Kasumi-1 (cell line): ENCODE data around the gene ARMC3.
"Not testable (repeated sequence)": the region's sequence is repeated elsewhere in the genome, so short reads cannot be mapped to it uniquely, and the experiment has no call there.

Source experiments
- DNase-seq, 2 experiments: peaks; one replicate each; lab custom pipeline; 2025; lab: John Stamatoyannopoulos, UW

The ARMC3 gene

DNA sequence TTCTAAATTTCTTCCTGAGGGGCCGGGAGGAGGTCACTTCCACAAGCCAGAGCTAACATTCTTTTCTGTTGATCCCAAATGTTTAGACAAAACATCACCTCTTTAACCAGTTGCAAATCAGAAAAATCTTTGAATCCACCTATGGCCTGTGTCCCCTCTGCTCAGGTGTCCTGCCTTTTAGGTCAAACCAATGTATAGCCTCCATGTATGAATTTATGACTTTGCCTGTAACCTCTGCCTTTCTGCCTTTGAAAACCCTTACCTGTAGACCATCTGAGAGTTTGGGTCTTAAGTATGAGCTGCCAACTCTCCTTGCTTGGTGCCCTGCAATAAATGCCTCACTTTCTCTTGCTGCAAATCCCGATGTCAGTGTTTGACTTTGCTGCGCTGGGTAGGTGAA is 123.4 kb downstream of the ARMC3 start:
- DNase-seq = no peak

DNA sequence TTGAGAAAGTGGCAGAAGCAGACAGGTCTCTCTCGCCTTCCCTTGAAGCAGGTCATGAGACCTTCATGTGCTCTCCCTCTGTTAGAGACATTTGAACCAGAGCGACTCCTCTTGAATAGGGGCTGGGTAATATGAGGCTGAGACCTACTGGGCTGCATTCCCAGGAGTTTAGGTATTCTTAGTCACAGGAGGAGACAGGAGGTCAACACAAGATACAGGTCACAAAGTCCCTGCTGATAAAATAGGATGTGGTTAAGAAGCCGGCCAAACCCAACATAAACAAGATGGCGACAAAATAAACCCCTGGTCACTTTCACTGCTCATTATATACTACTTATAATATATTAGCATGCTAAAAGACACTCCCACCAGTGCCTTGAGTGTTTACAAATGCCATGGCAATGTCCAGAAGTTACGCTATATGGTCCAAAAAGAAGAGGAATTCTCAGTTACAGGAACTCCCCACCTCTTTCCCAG is 124.0 kb downstream of the ARMC3 start:
- DNase-seq = no peak

GRCh38 chr10:23053036-23053435 is 125.2 kb downstream of the ARMC3 start:
- no peak for DNase-seq

GRCh38 chr10:23055424-23056185 is 127.8 kb downstream of the ARMC3 start:
- peak; percentile 26 to 45 for DNase-seq

DNA sequence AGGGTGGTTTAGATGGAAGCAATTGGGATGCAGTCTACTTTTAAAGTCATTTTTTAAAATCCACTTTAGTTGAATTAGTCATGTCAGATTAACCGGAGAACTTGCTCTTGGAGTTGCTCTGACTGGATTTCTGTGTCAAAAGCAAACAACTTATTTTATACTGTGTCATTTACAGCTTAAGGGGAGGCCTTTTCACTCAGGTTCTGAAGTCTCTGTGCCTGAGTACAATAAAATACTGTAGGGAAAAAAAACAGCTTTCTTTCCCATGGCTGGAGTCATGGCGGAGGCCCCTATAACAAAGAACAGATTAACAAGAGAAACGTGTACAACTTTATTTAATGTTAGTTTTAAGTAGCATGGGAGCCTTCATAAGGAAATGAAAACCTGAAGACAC is 128.3 kb downstream of the ARMC3 start:
- DNase-seq = no peak

DNA sequence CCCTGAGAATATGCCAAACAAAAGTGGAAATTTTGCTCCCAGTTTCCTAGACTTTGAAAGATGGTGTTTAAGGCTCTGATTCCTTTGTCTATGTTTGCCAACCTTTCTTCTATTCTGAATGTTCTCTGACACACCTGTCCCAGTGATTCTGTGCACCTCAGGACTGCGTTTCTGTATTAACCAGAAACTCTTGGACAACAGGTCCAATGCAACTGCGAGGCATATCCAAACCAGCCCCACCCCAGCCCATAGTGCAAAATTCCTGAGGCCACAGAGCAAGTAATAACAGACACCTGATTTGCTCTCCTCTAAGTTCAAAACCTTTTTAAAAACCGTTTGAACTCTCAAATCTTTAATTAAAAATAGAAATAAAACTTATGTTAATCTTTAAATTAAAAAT is 130.5 kb downstream of the ARMC3 start:
- no peak for DNase-seq

GRCh38 chr10:23060918-23061317 is 133.1 kb downstream of the ARMC3 start:
- DNase-seq = no peak

- no peak for DNase-seq
These were observed 135.5 kb downstream of the ARMC3 start for GRCh38 chr10:23063045-23063972.

DNA sequence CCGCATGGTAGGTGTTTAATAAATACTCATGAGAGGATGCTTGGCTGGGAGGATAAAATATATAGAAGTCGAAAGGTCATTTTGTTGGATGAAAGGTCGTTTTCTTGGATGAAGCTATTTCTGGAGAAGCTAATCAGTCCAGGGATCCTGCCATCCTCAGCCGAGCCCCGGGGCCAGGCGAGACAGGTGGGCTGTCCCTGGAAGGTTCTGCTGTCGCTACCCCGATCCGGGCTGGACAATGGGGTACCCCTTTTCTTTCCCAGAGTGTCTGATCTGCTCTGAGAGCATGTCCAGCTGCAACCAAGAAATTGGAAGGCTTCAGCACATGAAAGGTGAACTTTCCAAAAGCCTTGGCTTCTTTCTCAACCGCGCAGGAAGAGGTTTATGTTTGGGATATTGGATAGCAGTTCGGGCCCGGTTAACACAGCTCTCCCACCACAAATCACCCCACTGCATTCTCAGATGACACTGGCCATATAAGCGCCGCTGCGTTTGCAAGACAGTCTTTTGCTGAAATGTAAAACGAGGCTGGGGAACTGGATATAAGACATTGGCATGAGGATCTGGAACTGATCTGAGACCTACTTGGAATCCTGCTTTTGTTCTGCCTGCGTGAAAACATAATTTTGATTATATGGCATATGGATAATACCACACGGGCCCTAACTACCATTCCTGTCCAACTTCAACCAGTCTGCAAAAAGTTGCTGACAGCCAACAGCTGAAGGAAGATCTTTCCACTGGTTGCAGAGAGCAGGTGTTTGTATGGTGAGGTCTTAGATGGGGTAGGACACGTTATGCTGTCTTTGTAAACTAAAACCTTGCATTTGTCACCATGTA is 136.3 kb downstream of the ARMC3 start:
- no peak for DNase-seq

GRCh38 chr10:23064813-23065114 is 136.9 kb downstream of the ARMC3 start:
- not testable (repeated sequence) for DNase-seq

DNA sequence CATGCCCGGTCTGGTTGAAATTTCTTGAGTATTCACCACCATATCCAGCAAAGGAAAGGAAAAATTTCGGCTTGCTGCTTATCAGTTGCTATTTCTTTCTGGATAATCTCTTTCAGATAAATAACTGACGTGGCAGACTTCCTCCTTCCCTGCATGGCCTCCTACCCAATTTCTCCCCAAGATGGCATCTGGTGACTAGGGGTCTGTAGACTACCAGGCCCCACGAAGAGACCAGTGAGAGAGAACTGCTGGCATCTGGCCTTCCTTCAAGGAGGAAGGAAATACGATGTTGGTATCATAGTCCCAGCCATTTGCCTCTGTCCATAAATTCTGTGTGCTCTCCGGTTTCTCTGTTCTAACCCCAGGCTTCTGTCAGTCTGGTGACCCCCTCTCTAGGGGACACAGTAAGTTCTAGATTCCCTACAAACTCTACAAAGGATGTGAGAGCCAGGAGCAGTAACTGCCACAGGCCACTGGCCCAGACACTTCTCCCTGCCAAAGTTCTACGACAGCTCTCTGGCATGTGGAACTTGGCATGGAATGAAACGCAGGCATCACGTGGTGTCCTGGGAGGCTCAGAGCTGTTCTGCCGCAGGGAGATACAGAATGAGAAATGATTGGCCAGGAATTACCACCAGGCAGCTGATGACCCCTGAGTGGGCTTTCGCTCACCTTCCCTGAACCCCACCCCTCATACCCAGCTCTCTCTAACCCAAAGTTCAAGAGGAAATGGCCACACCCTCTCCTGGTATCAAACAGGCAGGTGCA is 137.5 kb downstream of the ARMC3 start:
- DNase-seq = no peak

- no peak for DNase-seq
These were observed 139.5 kb downstream of the ARMC3 start for GRCh38 chr10:23067337-23067736.

DNA sequence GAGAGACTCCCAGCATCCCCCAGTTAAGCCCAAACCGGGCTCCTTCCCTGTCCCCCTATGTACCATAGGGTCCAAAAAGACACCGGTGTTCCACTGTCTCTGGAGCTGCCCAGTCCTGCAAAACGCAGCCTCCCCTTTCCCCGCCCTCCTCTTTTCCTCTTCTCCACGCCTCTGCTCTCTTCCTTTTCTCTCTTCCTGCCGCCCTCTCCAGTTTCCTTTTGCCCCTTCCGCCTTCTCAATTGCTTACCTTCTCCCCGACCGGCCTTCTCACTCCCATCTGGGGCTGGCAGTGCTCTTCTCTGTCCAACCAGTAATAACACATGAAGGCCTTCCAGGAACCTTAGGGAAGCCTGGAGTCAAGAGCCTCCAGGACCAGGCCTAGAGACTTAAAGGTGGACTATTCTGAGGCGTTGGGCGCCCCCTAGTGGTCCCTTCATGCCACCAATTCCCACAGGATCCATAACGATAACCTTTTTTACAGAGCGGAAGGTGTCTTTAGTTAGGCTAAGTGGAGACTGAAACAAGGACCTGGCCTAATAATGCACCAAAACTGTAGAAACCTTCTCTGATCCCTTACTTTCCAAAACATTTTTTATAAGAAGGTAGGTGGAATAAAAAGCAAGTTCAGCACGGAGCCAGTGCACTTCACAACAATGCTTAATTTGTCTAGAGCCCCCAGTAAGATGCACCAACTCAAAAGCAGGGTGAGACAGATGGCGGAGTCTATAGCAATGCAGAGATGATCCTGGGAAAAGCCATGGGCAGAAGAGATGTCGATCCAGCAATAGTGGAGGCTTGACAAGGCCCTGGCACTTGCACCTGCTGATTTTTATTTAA is 140.3 kb downstream of the ARMC3 start:
- DNase-seq = peak; percentile 67 to 76

- DNase-seq = no peak
These were observed 141.4 kb downstream of the ARMC3 start for GRCh38 chr10:23069019-23069815.

DNA sequence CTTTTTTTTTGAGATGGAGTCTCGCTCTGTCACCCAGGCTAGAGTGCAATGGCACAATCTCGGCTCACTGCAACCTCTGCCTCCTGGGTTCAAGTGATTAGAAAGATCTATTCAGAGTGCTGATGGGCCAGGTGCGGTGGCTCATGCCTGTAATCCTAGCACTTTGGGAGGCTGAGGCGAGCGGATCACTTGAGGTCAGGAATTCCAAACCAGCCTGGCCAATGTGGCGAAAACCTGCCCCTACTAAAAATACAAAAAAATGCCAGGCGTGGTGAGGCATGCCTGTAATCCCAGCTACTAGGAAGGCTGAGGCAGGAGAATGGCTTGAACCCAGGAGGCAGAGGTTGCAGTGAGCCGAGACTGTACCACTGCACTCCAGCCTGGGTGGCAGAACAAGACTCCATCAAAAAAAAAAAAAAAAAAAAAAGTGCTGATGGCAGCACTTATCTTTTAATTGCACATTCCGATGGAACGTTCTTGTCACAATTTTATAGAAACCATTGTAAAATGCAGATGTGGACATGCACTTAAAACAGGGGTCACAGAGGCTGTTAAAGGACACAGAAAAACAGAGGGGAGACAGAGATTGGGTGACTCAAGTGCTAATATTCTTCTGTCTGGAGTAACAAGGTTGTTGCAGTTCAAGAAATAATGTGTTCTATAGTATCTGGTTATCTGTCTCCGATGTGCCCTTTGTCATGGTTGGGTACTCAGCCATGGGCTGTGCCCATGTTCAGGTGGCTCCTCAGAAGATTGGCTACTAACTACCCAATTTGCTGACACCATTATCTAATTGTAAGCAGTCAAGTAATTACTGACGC is 142.4 kb downstream of the ARMC3 start:
- DNase-seq = not testable (repeated sequence)

DNA sequence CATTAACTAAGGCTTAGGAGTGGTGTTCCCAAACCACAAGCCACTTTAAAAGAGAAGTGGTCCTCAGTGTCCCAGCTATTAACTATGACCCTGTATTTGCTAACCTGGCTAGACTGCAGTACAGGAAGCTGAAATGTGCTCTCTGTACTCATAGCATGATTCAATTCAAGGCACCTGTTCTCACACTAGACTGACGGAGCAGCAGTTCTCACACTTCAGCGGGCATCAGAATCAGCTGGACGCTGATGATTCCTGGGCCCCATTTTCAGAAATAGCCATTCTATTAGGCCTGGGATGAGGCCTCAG is 143.0 kb downstream of the ARMC3 start:
- no peak for DNase-seq

DNA sequence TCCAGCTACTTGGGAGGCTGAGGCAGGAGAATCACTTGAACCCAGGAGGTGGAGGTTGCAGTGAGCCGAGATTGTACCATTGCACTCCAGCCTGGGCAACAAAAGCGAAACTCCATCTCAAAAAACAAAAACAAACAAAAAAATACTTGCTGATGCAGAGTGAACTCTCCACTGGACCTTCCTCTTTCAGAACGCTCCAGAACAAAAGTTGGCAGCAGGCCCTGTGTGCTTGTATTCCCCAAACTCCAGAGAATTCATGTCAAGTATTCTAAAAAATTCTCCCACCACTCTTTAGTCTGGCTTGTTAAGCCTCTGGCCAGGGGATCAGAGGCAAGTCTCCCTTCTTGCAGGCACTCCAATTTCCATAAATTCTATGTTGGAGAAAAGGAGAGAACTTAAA is 144.7 kb downstream of the ARMC3 start:
- not testable (repeated sequence) for DNase-seq

DNA sequence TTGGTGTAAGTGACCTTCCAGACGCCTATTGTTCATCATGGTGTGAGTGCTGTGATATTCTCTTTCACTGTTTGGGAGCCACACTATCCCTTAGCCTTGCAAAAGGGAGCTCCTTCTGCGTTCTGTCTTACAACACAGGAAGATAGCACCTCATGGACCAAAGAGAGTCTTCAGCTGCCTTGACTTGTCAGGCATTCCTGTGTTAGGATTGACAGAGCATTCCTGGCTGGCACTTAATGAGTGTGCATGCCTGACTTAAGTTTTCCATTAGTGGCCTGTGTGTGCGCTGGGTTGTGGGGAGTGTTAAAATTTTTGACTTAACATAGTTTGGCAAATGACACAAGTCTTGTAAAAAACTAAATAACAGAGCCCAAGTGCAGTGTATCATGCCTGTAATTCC is 145.7 kb downstream of the ARMC3 start:
- DNase-seq = no peak

- DNase-seq = no peak
These were observed 147.8 kb downstream of the ARMC3 start for GRCh38 chr10:23075672-23076071.
